DND-41 (cell line): ENCODE results near the gene TBCA.

Experiments
- ATAC-seq: fragments of 200-7000 bp; cut with Tn5 transposase; 3 replicates; pipeline ENCODE4 v1.9.1; 2021; ENCODE audit warnings: low read depth; ENCODE audit not compliant: insufficient read depth
- DNase-seq: peaks from one replicate; pipeline ENCODE4 v3.0.0-alpha.2; 2020
- H2AFZ ChIP-seq: 2 replicates; pipeline ENCODE4 v1.6.0; 2012; ENCODE audit warnings: low read depth, low read length
- H3K27ac ChIP-seq: 2 replicates; pipeline ENCODE4 v1.5.1; 2012; ENCODE audit warnings: low read length, inconsistent platforms
- H3K27me3 ChIP-seq: fragments of 200-600 bp; sonication (generic); 2 replicates; pipeline ENCODE4 v1.6.0; 2012; ENCODE audit warnings: low read length, mild to moderate bottlenecking, inconsistent platforms; ENCODE audit not compliant: insufficient read depth, poor library complexity
- H3K36me3 ChIP-seq: 2 replicates; pipeline ENCODE4 v1.5.1; 2012; ENCODE audit warnings: low read length, inconsistent platforms; ENCODE audit not compliant: insufficient read depth
- H3K4me1 ChIP-seq: 2 replicates; pipeline ENCODE4 v1.5.1; 2012; ENCODE audit warnings: mild to moderate bottlenecking, low read length; ENCODE audit not compliant: insufficient read depth
- H3K4me2 ChIP-seq: 2 replicates; pipeline ENCODE4 v1.6.0; 2012; ENCODE audit warnings: mild to moderate bottlenecking, moderate library complexity, low read length, inconsistent platforms; ENCODE audit not compliant: insufficient read depth
- H3K4me3 ChIP-seq, 2 experiments: fragments of 200-600 bp in 1 of 2; shearing (Covaris generic) in 1 of 2; 2 replicates each; pipeline ENCODE4 v1.5.1; 2012 to 2016; ENCODE audit warnings: inconsistent platforms in 2 of 2, low read length in 2 of 2, mild to moderate bottlenecking in 2 of 2, low read depth in 1 of 2, moderate library complexity in 1 of 2
- H3K79me2 ChIP-seq: 2 replicates; pipeline ENCODE4 v1.6.0; 2012; ENCODE audit warnings: low read length, inconsistent platforms; ENCODE audit not compliant: insufficient read depth
- H3K9ac ChIP-seq: 2 replicates; pipeline ENCODE4 v1.6.0; 2012; ENCODE audit warnings: low read depth, mild to moderate bottlenecking, inconsistent platforms, low read length, moderate library complexity
- H3K9me3 ChIP-seq: 2 replicates; pipeline ENCODE4 v1.5.1; 2012; ENCODE audit warnings: low read length, moderate library complexity, mild to moderate bottlenecking, inconsistent platforms; ENCODE audit not compliant: insufficient read depth, severe bottlenecking
- H4K20me1 ChIP-seq: 2 replicates; pipeline ENCODE4 v1.6.0; 2012; ENCODE audit warnings: low read length; ENCODE audit not compliant: insufficient read depth
- CTCF ChIP-seq: IDR thresholded peaks from 2 replicates; pipeline ENCODE4 v1.5.1; 2012; ENCODE audit warnings: borderline replicate concordance, low read length, moderate library complexity, mild to moderate bottlenecking; ENCODE audit not compliant: poor library complexity, severe bottlenecking; ENCODE audit errors: extremely low read depth
- EZH2 ChIP-seq: IDR thresholded peaks from 3 replicates; pipeline ENCODE4 v1.6.1; 2012; ENCODE audit warnings: borderline replicate concordance, low read depth, mild to moderate bottlenecking, moderate library complexity, low read length, inconsistent platforms; ENCODE audit not compliant: severe bottlenecking

The TBCA gene

GRCh38 chr5:77768978-77769377, 7.2 kb downstream of the TBCA start:
- H3K4me2 ChIP-seq, result peak overlapping the region; percentile 20; the same call in 1 of the 2 replicates
- H3K4me3 ChIP-seq, result no peak overlapping the region
- DNase-seq (no peak), ATAC-seq (no peak)
- H3K79me2 ChIP-seq, result peaks cover 97% of the 10 kb centered on the region
- no peaks in the 10 kb centered on the region for H3K9me3 ChIP-seq
- no peaks in the 10 kb centered on the region for H3K27me3 ChIP-seq
- no peak overlapping the region for H3K27ac ChIP-seq
- peaks cover 18% of the 10 kb centered on the region for H3K4me1 ChIP-seq
- no peak overlapping the region for H2AFZ ChIP-seq
- H3K9ac ChIP-seq, result no peak overlapping the region
- no peak for TF ChIP-seq CTCF
- peaks cover 73% of the 10 kb centered on the region for H3K36me3 ChIP-seq
- peaks cover 56% of the 10 kb centered on the region for H4K20me1 ChIP-seq

DNA sequence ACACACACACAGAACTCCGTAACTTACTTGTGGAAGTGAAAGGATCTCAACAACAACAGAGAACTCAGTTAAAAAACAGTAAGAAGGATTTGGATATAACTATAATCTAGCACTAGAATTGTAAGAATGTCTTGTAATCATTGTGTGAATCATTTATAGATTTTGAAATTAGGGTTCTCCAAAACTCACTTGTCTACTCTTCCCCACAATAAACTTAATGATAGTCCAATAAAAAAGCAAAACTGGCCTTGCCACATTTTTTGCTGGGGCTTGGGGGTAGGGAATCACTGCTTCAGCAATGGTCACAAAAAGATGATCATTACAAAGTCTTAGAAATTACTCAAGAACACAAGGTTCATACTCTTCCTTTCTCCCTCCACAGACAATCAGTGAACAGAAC, 8.8 kb downstream of the TBCA start:
- Histone ChIP-seq H3K27ac (no peak overlapping the region), H4K20me1 (peaks cover 51% of the 10 kb centered on the region)
- no peak for DNase-seq

GRCh38 chr5:77761606-77762005, 14.5 kb downstream of the TBCA start:
- H3K9ac ChIP-seq, result no peak overlapping the region
- DNase-seq, result no peak
- peaks cover 47% of the 10 kb centered on the region for H4K20me1 ChIP-seq

More for the DNA sequence above, 8.8 kb downstream of the TBCA start:
- Histone ChIP-seq H3K4me3 (no peak overlapping the region), H3K9ac (no peak overlapping the region), H3K4me2 (0 out of 2 replicates have a peak overlapping the region, but pooled peaks have one; percentile 13), H2AFZ (no peak overlapping the region), H3K4me1 (peaks cover 5% of the 10 kb centered on the region; the same call in 1 of the 2 replicates), H3K27me3 (no peaks in the 10 kb centered on the region), H3K79me2 (peaks cover 94% of the 10 kb centered on the region), H3K36me3 (peaks cover 70% of the 10 kb centered on the region), H3K9me3 (peaks cover 9% of the 10 kb centered on the region)
- no peak for ATAC-seq
- TF ChIP-seq CTCF (no peak), EZH2 (no peak)

More at GRCh38 chr5:77761606-77762005, 14.5 kb downstream of the TBCA start:
- Histone ChIP-seq H3K4me2 (no peak overlapping the region), H3K36me3 (peaks cover 44% of the 10 kb centered on the region), H3K4me1 (no peaks in the 10 kb centered on the region), H2AFZ (no peak overlapping the region), H3K27me3 (no peaks in the 10 kb centered on the region), H3K27ac (no peak overlapping the region), H3K9me3 (peaks cover 12% of the 10 kb centered on the region), H3K4me3 (no peak overlapping the region), H3K79me2 (peaks cover 89% of the 10 kb centered on the region)
- TF ChIP-seq EZH2 (no peak), CTCF (no peak)
- ATAC-seq, result no peak
